ENCODE results near the gene WDR89. TPM values are rescaled to one million over a fixed set of nuclear protein-coding genes. Genes with fewer than 3 reads are reported as not detected.

WDR89 gene
- total and polyA plus RNA-seq, 7 donors, result 5.0 to 10.0 (median 6.8) TPM

DNA sequence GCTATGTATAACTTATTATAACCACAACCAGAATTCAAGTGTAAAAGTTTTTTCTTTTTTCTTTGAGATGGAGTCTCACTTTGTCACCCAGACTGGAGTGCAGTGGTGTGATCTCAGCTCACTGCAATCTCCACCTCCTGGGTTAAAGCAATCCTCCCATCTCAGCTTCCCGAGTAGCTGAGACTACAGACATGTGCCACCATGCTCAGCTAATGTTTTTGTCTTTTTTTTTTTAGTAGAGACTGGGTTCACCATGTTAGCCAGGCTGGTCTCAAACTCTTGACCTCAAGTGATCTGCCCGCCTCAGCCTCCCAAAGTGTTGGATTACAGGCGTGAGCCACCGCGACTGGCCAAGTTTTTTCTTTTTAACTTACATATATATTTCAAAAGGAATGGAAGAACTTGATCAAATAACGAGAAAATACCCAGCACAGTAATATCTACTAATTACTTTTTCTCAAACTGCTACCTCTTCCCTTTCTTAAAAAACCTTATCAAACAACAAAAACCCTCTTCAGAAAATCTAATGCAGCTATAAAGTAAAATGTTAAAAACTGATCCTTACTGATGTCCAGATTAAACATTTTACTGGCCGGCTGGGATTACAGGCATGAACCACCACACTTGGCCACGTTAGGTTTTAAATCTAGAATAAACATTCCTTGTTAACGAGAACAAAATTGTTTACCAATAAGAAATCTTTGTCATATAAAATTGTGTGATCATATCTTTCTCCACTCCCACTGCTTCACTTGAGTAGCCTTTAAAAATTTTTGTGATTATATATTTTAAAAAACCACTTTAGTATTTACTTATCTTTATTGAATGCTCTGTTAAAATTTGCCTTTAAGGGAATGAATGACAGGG, 41.3 kb upstream of the WDR89 start:
- Histone ChIP-seq H3K27ac (no peak overlapping the region), H3K36me3 (peaks cover 0 to 11% (median 3%) of the 10 kb centered on the region in 4 donors), H3K4me3 (no peak overlapping the region), H3K4me1 (no peaks in the 10 kb centered on the region), H3K27me3 (no peaks in the 10 kb centered on the region), H3K9me3 (no peaks in the 10 kb centered on the region)
- intact Hi-C loops (cut with DNase I), result no loop called here
- no peak for DNase-seq
- TF ChIP-seq POLR2A (IDR thresholded peaks at IDR 0.05) (no peak), EP300 (IDR thresholded peaks at IDR 0.05) (no peak), POLR2AphosphoS5 (IDR thresholded peaks at IDR 0.05) (no peak)
- TF ChIP-seq, protein P1, sequence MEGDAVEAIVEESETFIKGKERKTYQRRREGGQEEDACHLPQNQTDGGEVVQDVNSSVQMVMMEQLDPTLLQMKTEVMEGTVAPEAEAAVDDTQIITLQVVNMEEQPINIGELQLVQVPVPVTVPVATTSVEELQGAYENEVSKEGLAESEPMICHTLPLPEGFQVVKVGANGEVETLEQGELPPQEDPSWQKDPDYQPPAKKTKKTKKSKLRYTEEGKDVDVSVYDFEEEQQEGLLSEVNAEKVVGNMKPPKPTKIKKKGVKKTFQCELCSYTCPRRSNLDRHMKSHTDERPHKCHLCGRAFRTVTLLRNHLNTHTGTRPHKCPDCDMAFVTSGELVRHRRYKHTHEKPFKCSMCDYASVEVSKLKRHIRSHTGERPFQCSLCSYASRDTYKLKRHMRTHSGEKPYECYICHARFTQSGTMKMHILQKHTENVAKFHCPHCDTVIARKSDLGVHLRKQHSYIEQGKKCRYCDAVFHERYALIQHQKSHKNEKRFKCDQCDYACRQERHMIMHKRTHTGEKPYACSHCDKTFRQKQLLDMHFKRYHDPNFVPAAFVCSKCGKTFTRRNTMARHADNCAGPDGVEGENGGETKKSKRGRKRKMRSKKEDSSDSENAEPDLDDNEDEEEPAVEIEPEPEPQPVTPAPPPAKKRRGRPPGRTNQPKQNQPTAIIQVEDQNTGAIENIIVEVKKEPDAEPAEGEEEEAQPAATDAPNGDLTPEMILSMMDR (IDR thresholded peaks at IDR 0.05), result no peak
- WGBS, 2 donors, result 89 to 90% methylated on average over 9 of the region's 9 CpGs

- 96 to 98% methylated on average over 1 of the region's 1 CpG for WGBS, 2 donors
- H3K27ac ChIP-seq, result no peak overlapping the region
Measured at GRCh38 chr14:63678536-63678935, 36.9 kb upstream of the WDR89 start.

GRCh38 chr14:63677891-63678379, 36.3 kb upstream of the WDR89 start:
- Histone ChIP-seq H3K9me3 (no peaks in the 10 kb centered on the region), H3K27me3 (no peaks in the 10 kb centered on the region)

More at GRCh38 chr14:63678536-63678935, 36.9 kb upstream of the WDR89 start:
- no peaks in the 10 kb centered on the region for H3K27me3 ChIP-seq
- intact Hi-C loops (cut with DNase I), result no loop called here
- H3K9me3 ChIP-seq, result no peaks in the 10 kb centered on the region
- H3K4me3 ChIP-seq, result no peak overlapping the region
- H3K36me3 ChIP-seq, result peaks cover 0 to 7% (median 3%) of the 10 kb centered on the region in 4 donors
- H3K4me1 ChIP-seq, result no peaks in the 10 kb centered on the region
- TF ChIP-seq POLR2A (IDR thresholded peaks at IDR 0.05) (no peak), POLR2AphosphoS5 (IDR thresholded peaks at IDR 0.05) (no peak), EP300 (IDR thresholded peaks at IDR 0.05) (no peak)
- TF ChIP-seq, protein P1 (IDR thresholded peaks at IDR 0.05), result no peak
- DNase-seq, result no peak

GRCh38 chr14:63676615-63677014, 34.9 kb upstream of the WDR89 start:
- no peak overlapping the region for H3K27ac ChIP-seq
- no peak for DNase-seq
- peaks cover 0 to 7% (median 3%) of the 10 kb centered on the region in 4 donors for H3K36me3 ChIP-seq
- H3K4me1 ChIP-seq, result no peaks in the 10 kb centered on the region
- H3K27me3 ChIP-seq, result no peaks in the 10 kb centered on the region
- intact Hi-C loops (cut with DNase I), result no loop called here
- 68 to 89% methylated on average over 3 of the region's 3 CpGs for WGBS, 2 donors
- no peak overlapping the region for H3K4me3 ChIP-seq
- no peak for TF ChIP-seq EP300 (IDR thresholded peaks at IDR 0.05)
- TF ChIP-seq POLR2A (IDR thresholded peaks at IDR 0.05), result no peak
- no peak for TF ChIP-seq POLR2AphosphoS5 (IDR thresholded peaks at IDR 0.05)
- TF ChIP-seq, protein P1 (IDR thresholded peaks at IDR 0.05), result no peak
- no peaks in the 10 kb centered on the region for H3K9me3 ChIP-seq

More at GRCh38 chr14:63677891-63678379, 36.3 kb upstream of the WDR89 start:
- H3K4me3 ChIP-seq, result no peak overlapping the region
- 17 to 63% methylated on average over 3 of the region's 3 CpGs for WGBS, 2 donors
- no peak for DNase-seq
- H3K27ac ChIP-seq, result no peak overlapping the region
- intact Hi-C loops (cut with DNase I), result no loop called here
- H3K36me3 ChIP-seq, result peaks cover 0 to 7% (median 3%) of the 10 kb centered on the region in 4 donors
- TF ChIP-seq EP300 (IDR thresholded peaks at IDR 0.05) (no peak), POLR2A (IDR thresholded peaks at IDR 0.05) (no peak)
- no peaks in the 10 kb centered on the region for H3K4me1 ChIP-seq

DNA sequence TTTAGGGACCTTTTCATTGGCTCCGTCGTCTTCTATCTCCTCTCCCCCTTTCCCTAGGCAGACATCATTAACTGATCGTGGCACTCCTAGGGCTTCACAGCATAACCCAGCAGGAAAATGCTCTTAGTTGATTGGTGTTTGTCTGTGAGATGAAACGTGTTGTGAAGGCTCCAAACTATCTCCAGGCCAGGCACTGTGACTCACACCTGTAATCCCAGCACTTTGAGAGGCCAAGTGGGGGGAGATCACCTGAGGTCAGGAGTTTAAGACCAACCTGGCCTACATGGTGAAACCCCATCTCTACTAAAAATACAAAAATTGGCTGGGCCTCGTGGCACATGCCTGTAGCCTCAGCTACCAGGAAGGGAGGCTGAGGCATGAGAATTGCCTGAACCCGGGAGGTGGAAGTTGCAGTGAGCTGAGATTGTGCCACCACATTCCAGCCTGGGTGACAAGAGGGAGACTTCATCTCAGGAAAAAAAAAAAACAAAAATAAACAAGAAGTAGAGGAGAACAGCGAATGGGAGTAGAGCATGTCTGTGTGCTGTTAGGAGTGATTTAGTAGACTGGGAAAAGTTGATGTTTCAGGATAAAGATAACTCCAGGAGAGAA, 32.3 kb upstream of the WDR89 start:
- H3K27me3 ChIP-seq, result no peaks in the 10 kb centered on the region
- intact Hi-C loops (cut with DNase I), result no loop called here
- peaks cover 0 to 7% (median 0%) of the 10 kb centered on the region in 4 donors for H3K36me3 ChIP-seq
- H3K4me1 ChIP-seq, result no peaks in the 10 kb centered on the region
- H3K4me3 ChIP-seq, result no peak overlapping the region
- no peak for DNase-seq
- 87 to 88% methylated on average over 7 of the region's 7 CpGs for WGBS, 2 donors
- TF ChIP-seq POLR2A (IDR thresholded peaks at IDR 0.05), result no peak
- TF ChIP-seq, protein P1 (IDR thresholded peaks at IDR 0.05), result no peak
- TF ChIP-seq EP300 (IDR thresholded peaks at IDR 0.05), result no peak
- TF ChIP-seq POLR2AphosphoS5 (IDR thresholded peaks at IDR 0.05), result no peak
- H3K27ac ChIP-seq, result no peak overlapping the region
- H3K9me3 ChIP-seq, result no peaks in the 10 kb centered on the region

Measured in sigmoid colon (tissue), 7 donors.